HepG2 (cell line): ENCODE results near the gene MYH7B. TPM values are rescaled to one million over a fixed set of nuclear protein-coding genes. Genes with fewer than 3 reads are reported as not detected.
A peak's percentile ranks its signal among the peaks of the same experiment; 100 is the strongest.

Experiments used
- ATAC-seq: fragments of 200-7000 bp; cut with Tn5 transposase; 3 replicates; pipeline ENCODE4 v1.9.1; 2020; ENCODE audit warnings: mild to moderate bottlenecking, moderate library complexity
- BruUV-seq: library from RNA; stranded (reverse); fragments of 400-500 nt; replicated peaks from 2 replicates; lab custom pipeline; 2021; lab: Mats Ljungman, UMichigan
- CTCF ChIA-PET: fragments of 300-600 bp; formaldehyde crosslinking; extraction: SDS; loops from one replicate; lab custom pipeline; 2021; ENCODE audit warnings: low total read pairs, inconsistent platforms, low intra/inter-chr PET ratio; lab: Yijun Ruan, JAX
- POLR2A ChIA-PET: fragments of 350-600 bp; sonication (Branson Sonifier 250); formaldehyde crosslinking; loops from one replicate; lab custom pipeline; 2020; ENCODE audit warnings: antibody characterized with exemption, inconsistent platforms; lab: Yijun Ruan, JAX
- DNase-seq: peaks from one replicate; pipeline ENCODE4 v3.0.0-alpha.2; 2015; ENCODE audit warnings: low spot score
- FAIRE-seq: peaks from 3 replicates; lab custom pipeline; 2011; peaks lifted over from hg19 to GRCh38; lab: Jason Lieb, UNC
- H2AFZ ChIP-seq: one replicate; pipeline ENCODE4 v1.6.1; 2011; ENCODE audit warnings: low read length, inconsistent platforms
- H3K27ac ChIP-seq: fragments of 300-600 bp; 3 replicates; pipeline ENCODE4 v1.8.0; 2011; ENCODE audit warnings: mixed run types, mild to moderate bottlenecking, mixed read lengths, low read length, inconsistent platforms; ENCODE audit not compliant: insufficient read depth; ENCODE audit errors: extremely low read length
- H3K27me3 ChIP-seq, 2 experiments: fragments of 200-600 bp in 1 of 2; 2 replicates in 1 of 2; 3 replicates in 1 of 2; pipeline versions ENCODE4 v1.6.0 to v1.8.0; 2011; ENCODE audit warnings: low read length in 2 of 2, mild to moderate bottlenecking in 2 of 2, moderate library complexity in 2 of 2, inconsistent platforms in 1 of 2; ENCODE audit not compliant: insufficient read depth in 2 of 2, control insufficient read depth in 1 of 2
- H3K36me3 ChIP-seq, 2 experiments: fragments of 200-600 bp in 1 of 2; replicated peaks in 1 of 2; 2 replicates in 1 of 2; 3 replicates in 1 of 2; pipeline versions ENCODE4 v1.5.1 to v1.8.0; 2011; ENCODE audit warnings: low read length in 2 of 2, inconsistent platforms in 1 of 2; ENCODE audit not compliant: insufficient read depth in 2 of 2, control insufficient read depth in 1 of 2
- H3K4me1 ChIP-seq: 2 replicates; pipeline ENCODE4 v1.5.1; 2012; ENCODE audit warnings: low read length, inconsistent platforms; ENCODE audit not compliant: insufficient read depth
- H3K4me2 ChIP-seq: 2 replicates; pipeline ENCODE4 v1.6.0; 2011; ENCODE audit warnings: low read depth, low read length, inconsistent platforms
- H3K4me3 ChIP-seq, 3 experiments: fragments of 200-600 bp in 1 of 3; sonication (generic), shearing (Covaris generic) in 1 of 3; replicated peaks in 1 of 3; 2 replicates each; pipeline ENCODE4 v1.5.1; 2011 to 2016; ENCODE audit warnings: low read length in 3 of 3, inconsistent platforms in 2 of 3, low read depth in 2 of 3, mild to moderate bottlenecking in 2 of 3, control low read depth in 1 of 3, mixed read lengths in 1 of 3; ENCODE audit not compliant: insufficient read depth in 1 of 3
- H3K79me2 ChIP-seq: one replicate; pipeline ENCODE4 v1.6.1; 2011; ENCODE audit warnings: low read length, inconsistent platforms; ENCODE audit not compliant: insufficient read depth
- H3K9ac ChIP-seq: 2 replicates; pipeline ENCODE4 v1.6.0; 2011; ENCODE audit warnings: mild to moderate bottlenecking, low read depth, low read length, inconsistent platforms; ENCODE audit not compliant: insufficient read depth
- H3K9me3 ChIP-seq: 2 replicates; pipeline ENCODE4 v1.5.1; 2012; ENCODE audit warnings: mild to moderate bottlenecking, low read length
- H4K20me1 ChIP-seq: 2 replicates; pipeline ENCODE4 v1.6.0; 2011; ENCODE audit warnings: inconsistent platforms, mild to moderate bottlenecking, low read length, moderate library complexity; ENCODE audit not compliant: insufficient read depth
- AGO1 ChIP-seq: fragments of 200-400 bp; formaldehyde crosslinking; IDR thresholded peaks from 2 replicates; pipeline ENCODE4 v1.6.1; 2017; ENCODE audit warnings: mild to moderate bottlenecking, low read depth, low read length, moderate library complexity; ENCODE audit not compliant: poor library complexity, severe bottlenecking
- AHR ChIP-seq: IDR thresholded peaks from 2 replicates; pipeline ENCODE4 v1.6.1; 2018; ENCODE audit warnings: missing genetic modification reagents, missing compliant biosample characterization
- ETV6 ChIP-seq: sonication (generic); formaldehyde crosslinking; conservative IDR thresholded peaks from 2 replicates; pipeline ENCODE4 v1.4.0; 2020; ENCODE audit warnings: missing genetic modification reagents
- FOXM1 ChIP-seq: sonication (generic); formaldehyde crosslinking; IDR thresholded peaks from 2 replicates; pipeline ENCODE4 v1.5.0; 2020; ENCODE audit warnings: missing genetic modification reagents
- GFI1 ChIP-seq: sonication (generic); formaldehyde crosslinking; IDR thresholded peaks from 2 replicates; pipeline ENCODE4 v1.5.0; 2020; ENCODE audit warnings: missing genetic modification reagents, mild to moderate bottlenecking, borderline replicate concordance
- KLF15 ChIP-seq: sonication (generic); formaldehyde crosslinking; IDR thresholded peaks from 2 replicates; pipeline ENCODE4 v1.8.1; 2023; ENCODE audit warnings: borderline replicate concordance, mild to moderate bottlenecking, inconsistent platforms, missing genetic modification reagents, mixed read lengths
- SNAI1 ChIP-seq: sonication (generic); formaldehyde crosslinking; IDR thresholded peaks from 2 replicates; pipeline ENCODE4 v1.5.0; 2020; ENCODE audit warnings: mild to moderate bottlenecking, missing genetic modification reagents, borderline replicate concordance
- TAF15 ChIP-seq: fragments of 200-400 bp; formaldehyde crosslinking; IDR thresholded peaks from one replicate; pipeline ENCODE4 v1.6.1; 2018; ENCODE audit warnings: mild to moderate bottlenecking, low read depth, low read length; ENCODE audit not compliant: poor library complexity, severe bottlenecking
- TBX2 ChIP-seq: sonication (generic); formaldehyde crosslinking; IDR thresholded peaks from 2 replicates; pipeline ENCODE4 v1.5.0; 2020; ENCODE audit warnings: missing genetic modification reagents, mild to moderate bottlenecking, borderline replicate concordance
- ZNF256 ChIP-seq: sonication (generic); formaldehyde crosslinking; conservative IDR thresholded peaks from 2 replicates; pipeline ENCODE4 v1.4.0; 2020; ENCODE audit warnings: missing genetic modification reagents
- ZNF501 ChIP-seq: sonication (generic); formaldehyde crosslinking; IDR thresholded peaks from 2 replicates; pipeline ENCODE4 v1.5.1; 2020; ENCODE audit warnings: mild to moderate bottlenecking, moderate library complexity, missing genetic modification reagents
- ZNF776 ChIP-seq: sonication (generic); formaldehyde crosslinking; IDR thresholded peaks from 2 replicates; pipeline ENCODE4 v1.4.0; 2020; ENCODE audit warnings: mild to moderate bottlenecking, missing genetic modification reagents
- WGBS: methylation state at CpG from one replicate; pipeline ENCODE4 v1.1.6; 2017; ENCODE audit warnings: low lambda C conversion rate; 5-methylcytosine and 5-hydroxymethylcytosine counted together
- in situ Hi-C: cut with HindIII; loops from 2 replicates; pipeline ENCODE4 v1.10.0; 2017; ENCODE audit warnings: low pct_unique_long_range_greater_than_20kb; ENCODE audit not compliant: extremely low pct_ligation_motif_present
- intact Hi-C: fragments of 100-400 bp; cut with micrococcal nuclease; formaldehyde crosslinking; loops from one replicate; pipeline ENCODE4 v1.10.0; 2022; ENCODE audit not compliant: unreplicated experiment
- polyA plus RNA-seq, 8 experiments: library from polyadenylated mRNA; depleted of rRNA in 3 of 8; stranded (reverse) in 7 of 8; unstranded in 1 of 8; fragments of >200 nt; fragmentation: Illumina TruSeq in 4 of 8; extraction: Trizol in 4 of 8; gene quantifications; 2 replicates each; pipeline versions ENCODE4 v1.2.1 to v1.2.3, GENCODE V29; 2011 to 2016; ENCODE audit warnings: low read depth in 4 of 8, missing spikeins in 1 of 8, mixed read lengths in 1 of 8; ENCODE audit not compliant: insufficient read depth in 1 of 8
- total RNA-seq, 5 experiments: library from RNA; depleted of rRNA; stranded (reverse); fragments of >200 nt; fragmentation: Illumina TruSeq; extraction: Trizol; gene quantifications; 2 replicates each; pipeline ENCODE4 v1.2.3, GENCODE V29; 2016; ENCODE audit warnings: low read depth in 1 of 5
- TF ChIP-seq, protein P1 (sequence below): sonication (generic); formaldehyde crosslinking; IDR thresholded peaks from 2 replicates; pipeline ENCODE4 v1.5.1; 2020; ENCODE audit warnings: mild to moderate bottlenecking, missing genetic modification reagents, moderate library complexity
- TF ChIP-seq, protein P2 (sequence below): sonication (generic); formaldehyde crosslinking; IDR thresholded peaks from 2 replicates; pipeline ENCODE4 v1.4.0; 2020; ENCODE audit warnings: missing genetic modification reagents, low read depth, mild to moderate bottlenecking, borderline replicate concordance
- TF ChIP-seq, protein P3 (sequence below): sonication (generic); formaldehyde crosslinking; IDR thresholded peaks from 2 replicates; pipeline ENCODE4 v1.4.0; 2020; ENCODE audit warnings: mild to moderate bottlenecking, missing genetic modification reagents

The MYH7B gene
- total and polyA plus RNA-seq, 2 of the 13 experiments (the other 11 are each of a cell fraction or from before 2014, with no cell fraction given): 0.05 to 0.20 TPM

DNA sequence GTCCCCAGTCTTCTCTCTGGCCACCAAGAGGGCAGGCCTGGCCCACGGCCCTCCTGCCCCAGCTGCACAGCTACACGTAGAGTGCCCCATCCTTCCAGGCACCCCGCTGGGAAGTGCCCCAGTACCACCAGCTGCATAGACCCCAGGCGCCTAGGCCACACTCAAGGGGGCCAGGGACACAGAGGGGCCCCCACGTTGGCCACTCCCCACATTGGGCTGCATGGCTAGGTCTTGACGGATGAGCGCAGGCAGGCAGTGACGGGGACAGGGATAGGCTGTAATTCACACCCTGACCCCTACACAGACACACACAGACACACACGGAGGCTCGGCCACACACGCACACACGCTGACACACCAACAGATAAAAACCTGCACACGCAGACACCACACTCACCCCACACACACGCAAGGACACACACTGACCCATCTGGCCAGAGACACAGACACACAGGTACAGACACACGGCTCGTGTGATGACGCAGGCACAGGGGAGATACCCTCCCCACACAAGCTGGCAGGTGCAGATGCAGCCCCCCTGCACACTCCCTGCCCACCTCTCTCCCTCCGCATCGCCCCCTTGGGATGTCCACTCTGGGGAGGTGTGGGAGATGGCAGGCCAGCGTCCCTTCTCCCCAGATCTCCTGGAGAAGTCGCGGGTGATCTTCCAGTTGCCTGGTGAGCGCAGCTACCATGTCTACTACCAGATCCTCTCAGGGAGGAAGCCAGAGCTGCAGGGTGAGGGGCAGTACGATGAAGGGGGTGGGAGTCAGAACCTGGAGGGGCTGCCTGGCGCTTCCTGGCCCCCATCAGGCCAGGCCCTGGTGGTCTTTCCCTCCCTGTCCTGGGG, 30.0 kb downstream of the MYH7B start (continued):
- TF ChIP-seq KLF15 (CRISPR knock-in tag): peak; percentile 50; the same call in 1 of the 2 replicates
- no peak for TF ChIP-seq TBX2
- peak; percentile 29; the same call in 1 of the 2 replicates for TF ChIP-seq AHR (CRISPR knock-in tag)
- peak; percentile 75 for TF ChIP-seq AGO1
- TF ChIP-seq, protein P1, sequence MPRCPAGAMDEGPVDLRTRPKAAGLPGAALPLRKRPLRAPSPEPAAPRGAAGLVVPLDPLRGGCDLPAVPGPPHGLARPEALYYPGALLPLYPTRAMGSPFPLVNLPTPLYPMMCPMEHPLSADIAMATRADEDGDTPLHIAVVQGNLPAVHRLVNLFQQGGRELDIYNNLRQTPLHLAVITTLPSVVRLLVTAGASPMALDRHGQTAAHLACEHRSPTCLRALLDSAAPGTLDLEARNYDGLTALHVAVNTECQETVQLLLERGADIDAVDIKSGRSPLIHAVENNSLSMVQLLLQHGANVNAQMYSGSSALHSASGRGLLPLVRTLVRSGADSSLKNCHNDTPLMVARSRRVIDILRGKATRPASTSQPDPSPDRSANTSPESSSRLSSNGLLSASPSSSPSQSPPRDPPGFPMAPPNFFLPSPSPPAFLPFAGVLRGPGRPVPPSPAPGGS (CRISPR knock-in tag): peak; percentile 43; the same call in 1 of the 2 replicates

DNA sequence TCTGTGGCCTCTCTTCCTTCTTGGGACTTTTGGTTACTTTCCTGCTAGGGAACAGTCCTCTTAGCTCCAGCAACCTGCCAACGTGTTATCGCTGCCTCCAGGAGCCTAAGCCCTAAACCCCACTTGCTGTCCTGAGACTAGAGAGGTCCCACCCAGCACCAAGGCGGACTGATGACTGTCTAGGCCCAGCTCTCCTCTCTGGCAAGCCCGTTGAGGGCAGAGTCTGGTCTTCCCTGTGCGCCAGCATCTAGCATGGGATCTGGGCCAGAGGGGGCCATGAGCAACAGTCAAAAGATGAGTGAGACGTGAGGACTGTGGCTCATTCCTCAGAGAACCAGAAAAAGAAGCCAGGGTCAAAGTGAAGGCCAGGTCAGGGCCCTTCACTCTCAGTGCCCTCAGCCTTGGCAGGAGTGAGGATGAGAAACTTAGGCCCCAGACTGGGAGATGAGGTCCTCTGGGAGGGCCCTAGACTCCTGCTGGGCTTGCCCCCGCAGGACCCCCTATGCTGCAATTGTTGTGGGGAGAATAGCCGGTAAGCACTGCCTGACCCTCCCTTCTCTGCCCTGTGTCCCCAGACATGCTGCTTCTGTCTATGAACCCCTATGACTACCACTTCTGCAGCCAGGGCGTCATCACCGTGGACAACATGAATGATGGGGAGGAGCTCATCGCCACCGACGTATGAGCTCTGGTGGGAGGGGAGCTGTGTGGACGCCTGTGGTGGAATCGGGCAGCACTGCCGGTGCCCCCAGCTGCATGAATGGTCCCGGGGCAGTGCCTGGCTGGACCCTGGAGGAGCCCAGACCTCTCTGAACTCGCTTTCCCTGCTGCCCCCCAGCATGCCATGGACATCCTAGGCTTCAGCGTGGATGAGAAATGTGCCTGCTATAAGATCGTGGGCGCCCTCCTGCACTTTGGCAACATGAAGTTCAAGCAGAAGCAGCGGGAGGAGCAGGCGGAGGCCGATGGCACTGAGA, 30.9 kb downstream of the MYH7B start:
- no TSS peak for BruUV-seq
- no peak for TF ChIP-seq ZNF256 (CRISPR knock-in tag)
- no peak for TF ChIP-seq TAF15
- TF ChIP-seq ETV6 (CRISPR knock-in tag): no peak
- TF ChIP-seq ZNF501: no peak
- TF ChIP-seq GFI1 (CRISPR knock-in tag): no peak
- TF ChIP-seq AGO1: peak; percentile 24
- peak; percentile 81; the same call in 1 of the 2 replicates for TF ChIP-seq ZNF776 (CRISPR knock-in tag)
- TF ChIP-seq, protein P2, sequence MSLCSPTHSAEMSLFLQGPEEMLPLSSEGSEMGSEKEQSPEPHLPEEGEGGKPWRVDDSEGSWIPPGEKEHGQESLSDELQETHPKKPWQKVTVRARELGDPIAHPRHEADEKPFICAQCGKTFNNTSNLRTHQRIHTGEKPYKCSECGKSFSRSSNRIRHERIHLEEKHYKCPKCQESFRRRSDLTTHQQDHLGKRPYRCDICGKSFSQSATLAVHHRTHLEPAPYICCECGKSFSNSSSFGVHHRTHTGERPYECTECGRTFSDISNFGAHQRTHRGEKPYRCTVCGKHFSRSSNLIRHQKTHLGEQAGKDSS (CRISPR knock-in tag): 0 out of 2 replicates have a peak, but pooled peaks have one; percentile 51
- TF ChIP-seq SNAI1 (CRISPR knock-in tag): no peak
- no peak for TF ChIP-seq FOXM1
- TF ChIP-seq, protein P3, sequence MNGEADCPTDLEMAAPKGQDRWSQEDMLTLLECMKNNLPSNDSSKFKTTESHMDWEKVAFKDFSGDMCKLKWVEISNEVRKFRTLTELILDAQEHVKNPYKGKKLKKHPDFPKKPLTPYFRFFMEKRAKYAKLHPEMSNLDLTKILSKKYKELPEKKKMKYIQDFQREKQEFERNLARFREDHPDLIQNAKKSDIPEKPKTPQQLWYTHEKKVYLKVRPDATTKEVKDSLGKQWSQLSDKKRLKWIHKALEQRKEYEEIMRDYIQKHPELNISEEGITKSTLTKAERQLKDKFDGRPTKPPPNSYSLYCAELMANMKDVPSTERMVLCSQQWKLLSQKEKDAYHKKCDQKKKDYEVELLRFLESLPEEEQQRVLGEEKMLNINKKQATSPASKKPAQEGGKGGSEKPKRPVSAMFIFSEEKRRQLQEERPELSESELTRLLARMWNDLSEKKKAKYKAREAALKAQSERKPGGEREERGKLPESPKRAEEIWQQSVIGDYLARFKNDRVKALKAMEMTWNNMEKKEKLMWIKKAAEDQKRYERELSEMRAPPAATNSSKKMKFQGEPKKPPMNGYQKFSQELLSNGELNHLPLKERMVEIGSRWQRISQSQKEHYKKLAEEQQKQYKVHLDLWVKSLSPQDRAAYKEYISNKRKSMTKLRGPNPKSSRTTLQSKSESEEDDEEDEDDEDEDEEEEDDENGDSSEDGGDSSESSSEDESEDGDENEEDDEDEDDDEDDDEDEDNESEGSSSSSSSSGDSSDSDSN (CRISPR knock-in tag): peak; percentile 24; the same call in 1 of the 2 replicates

More for the DNA sequence above, 30.9 kb downstream of the MYH7B start:
- WGBS: 26% methylated on average over 20 of the region's 24 CpGs
- Histone ChIP-seq H3K9me3 (no peaks in the 10 kb centered on the region), H3K27me3 (peaks cover 28 to 43% of the 10 kb centered on the region in 2 experiments), H3K4me3 (no peak overlapping the region), H4K20me1 (no peaks in the 10 kb centered on the region), H3K79me2 (no peaks in the 10 kb centered on the region), H3K4me1 (peaks cover 13% of the 10 kb centered on the region), H2AFZ (no peak overlapping the region), H3K4me2 (peak overlapping the region; percentile 32), H3K27ac (no peak overlapping the region), H3K36me3 (no peaks in the 10 kb centered on the region), H3K9ac (no peak overlapping the region)
- peak; percentile 24 for ATAC-seq
- ChIA-PET POLR2A (no interaction called here), CTCF (no interaction called here)
- FAIRE-seq: no peak
- no peak for DNase-seq
- in situ Hi-C loops: no loop called here
- intact Hi-C loops: no loop called here
